CD4-positive, alpha-beta T cell treated with Interleukin-4 for 1 hour (primary cell): ENCODE results near the gene CMPK2.
"Not testable (repeated sequence)": the region's sequence is repeated elsewhere in the genome, so short reads cannot be mapped to it uniquely, and the experiment has no call there.

ENCODE experiments used
- DNase-seq, 2 donors: peaks; one replicate each; pipeline ENCODE4 v3.0.0-alpha.2; 2020 to 2022

The CMPK2 gene

GRCh38 chr2:6880200-6880733 is 14.6 kb upstream of the CMPK2 start:
- peak in 1 of 2 donors; percentile 59 for DNase-seq

GRCh38 chr2:6879011-6879410 is 13.3 kb upstream of the CMPK2 start:
- no peak for DNase-seq

- no peak for DNase-seq
Observed at GRCh38 chr2:6878549-6878948, 12.8 kb upstream of the CMPK2 start.

- peak in 1 of 2 donors; percentile 64 for DNase-seq
Observed at GRCh38 chr2:6877402-6878304, 11.9 kb upstream of the CMPK2 start, which contains the start of gene RSAD2. TSS of gene RSAD2 (plus strand) at chr2:6877777. CDS start at chr2:6877801, 24 bp downstream.

GRCh38 chr2:6876309-6876708 is 10.6 kb upstream of the CMPK2 start:
- DNase-seq = no peak

GRCh38 chr2:6874032-6874431 is 8.3 kb upstream of the CMPK2 start:
- DNase-seq = no peak

- no peak for DNase-seq
Observed at GRCh38 chr2:6872394-6872793, 6.7 kb upstream of the CMPK2 start.

- no peak for DNase-seq
Observed at GRCh38 chr2:6866982-6867381, 1.3 kb upstream of the CMPK2 start.

GRCh38 chr2:6866275-6866671 is 566 bp upstream of the CMPK2 start:
- DNase-seq = peak; percentile 31 to 47

GRCh38 chr2:6864923-6865345 is 773 bp downstream of the CMPK2 start:
- DNase-seq = peak in 1 of 2 donors; percentile 15

GRCh38 chr2:6864231-6864754 is 1.4 kb downstream of the CMPK2 start:
- DNase-seq = no peak

- no peak for DNase-seq
Observed at GRCh38 chr2:6863792-6864191, 1.9 kb downstream of the CMPK2 start.

GRCh38 chr2:6860296-6860695 is 5.4 kb downstream of the CMPK2 start:
- DNase-seq = no peak

- not testable (repeated sequence) for DNase-seq
Observed at GRCh38 chr2:6858466-6859027, 7.2 kb downstream of the CMPK2 start.

GRCh38 chr2:6856548-6856920 is 9.2 kb downstream of the CMPK2 start:
- DNase-seq = no peak

- no peak for DNase-seq
Observed at GRCh38 chr2:6855860-6856547, 9.7 kb downstream of the CMPK2 start.

- no peak for DNase-seq
Observed at GRCh38 chr2:6854416-6854815, 11.3 kb downstream of the CMPK2 start.

GRCh38 chr2:6852195-6852594 is 13.5 kb downstream of the CMPK2 start:
- no peak for DNase-seq

- DNase-seq = no peak
Observed at GRCh38 chr2:6846967-6847681, 18.6 kb downstream of the CMPK2 start.

- DNase-seq = no peak
Observed at GRCh38 chr2:6846540-6846939, 19.2 kb downstream of the CMPK2 start.

GRCh38 chr2:6845903-6846302 is 19.8 kb downstream of the CMPK2 start:
- DNase-seq = no peak

- peak in 1 of 2 donors; percentile 25 for DNase-seq
Observed at GRCh38 chr2:6845312-6845711, 20.4 kb downstream of the CMPK2 start.
